HepG2 (cell line): ENCODE measurements around the gene SF3B6. TPM values are rescaled to one million over a fixed set of nuclear protein-coding genes. Genes with fewer than 3 reads are reported as not detected.

Experiments used
- ATAC-seq: fragments of 200-7000 bp; cut with Tn5 transposase; 3 replicates; pipeline ENCODE4 v1.9.1; 2020; ENCODE audit warnings: mild to moderate bottlenecking, moderate library complexity
- BruUV-seq: library from RNA; stranded (reverse); fragments of 400-500 nt; replicated peaks from 2 replicates; lab custom pipeline; 2021; lab: Mats Ljungman, UMichigan
- CTCF ChIA-PET: fragments of 300-600 bp; formaldehyde crosslinking; extraction: SDS; loops from one replicate; lab custom pipeline; 2021; ENCODE audit warnings: low total read pairs, inconsistent platforms, low intra/inter-chr PET ratio; lab: Yijun Ruan, JAX
- POLR2A ChIA-PET: fragments of 350-600 bp; sonication (Branson Sonifier 250); formaldehyde crosslinking; loops from one replicate; lab custom pipeline; 2020; ENCODE audit warnings: antibody characterized with exemption, inconsistent platforms; lab: Yijun Ruan, JAX
- DNase-seq: peaks from one replicate; pipeline ENCODE4 v3.0.0-alpha.2; 2015; ENCODE audit warnings: low spot score
- FAIRE-seq: peaks from 3 replicates; lab custom pipeline; 2011; peaks lifted over from hg19 to GRCh38; lab: Jason Lieb, UNC
- H2AFZ ChIP-seq: one replicate; pipeline ENCODE4 v1.6.1; 2011; ENCODE audit warnings: low read length, inconsistent platforms
- H3K27ac ChIP-seq: fragments of 300-600 bp; 3 replicates; pipeline ENCODE4 v1.8.0; 2011; ENCODE audit warnings: mixed run types, mild to moderate bottlenecking, mixed read lengths, low read length, inconsistent platforms; ENCODE audit not compliant: insufficient read depth; ENCODE audit errors: extremely low read length
- H3K27me3 ChIP-seq, 2 experiments: fragments of 200-600 bp in 1 of 2; 2 replicates in 1 of 2; 3 replicates in 1 of 2; pipeline versions ENCODE4 v1.6.0 to v1.8.0; 2011; ENCODE audit warnings: low read length in 2 of 2, mild to moderate bottlenecking in 2 of 2, moderate library complexity in 2 of 2, inconsistent platforms in 1 of 2; ENCODE audit not compliant: insufficient read depth in 2 of 2, control insufficient read depth in 1 of 2
- H3K36me3 ChIP-seq, 2 experiments: fragments of 200-600 bp in 1 of 2; replicated peaks in 1 of 2; 2 replicates in 1 of 2; 3 replicates in 1 of 2; pipeline versions ENCODE4 v1.5.1 to v1.8.0; 2011; ENCODE audit warnings: low read length in 2 of 2, inconsistent platforms in 1 of 2; ENCODE audit not compliant: insufficient read depth in 2 of 2, control insufficient read depth in 1 of 2
- H3K4me1 ChIP-seq: 2 replicates; pipeline ENCODE4 v1.5.1; 2012; ENCODE audit warnings: low read length, inconsistent platforms; ENCODE audit not compliant: insufficient read depth
- H3K4me2 ChIP-seq: 2 replicates; pipeline ENCODE4 v1.6.0; 2011; ENCODE audit warnings: low read depth, low read length, inconsistent platforms
- H3K4me3 ChIP-seq, 3 experiments: fragments of 200-600 bp in 1 of 3; sonication (generic), shearing (Covaris generic) in 1 of 3; replicated peaks in 1 of 3; 2 replicates each; pipeline ENCODE4 v1.5.1; 2011 to 2016; ENCODE audit warnings: low read length in 3 of 3, inconsistent platforms in 2 of 3, low read depth in 2 of 3, mild to moderate bottlenecking in 2 of 3, control low read depth in 1 of 3, mixed read lengths in 1 of 3; ENCODE audit not compliant: insufficient read depth in 1 of 3
- H3K79me2 ChIP-seq: one replicate; pipeline ENCODE4 v1.6.1; 2011; ENCODE audit warnings: low read length, inconsistent platforms; ENCODE audit not compliant: insufficient read depth
- H3K9ac ChIP-seq: 2 replicates; pipeline ENCODE4 v1.6.0; 2011; ENCODE audit warnings: mild to moderate bottlenecking, low read depth, low read length, inconsistent platforms; ENCODE audit not compliant: insufficient read depth
- H3K9me3 ChIP-seq: 2 replicates; pipeline ENCODE4 v1.5.1; 2012; ENCODE audit warnings: mild to moderate bottlenecking, low read length
- H4K20me1 ChIP-seq: 2 replicates; pipeline ENCODE4 v1.6.0; 2011; ENCODE audit warnings: inconsistent platforms, mild to moderate bottlenecking, low read length, moderate library complexity; ENCODE audit not compliant: insufficient read depth
- CHD2 ChIP-seq: IDR thresholded peaks from 2 replicates; pipeline ENCODE4 v1.6.1; 2011; ENCODE audit warnings: low read depth, low read length, improper control_type of control experiment
- ELF1 ChIP-seq: sonication (generic); formaldehyde crosslinking; IDR thresholded peaks from 2 replicates; pipeline ENCODE4 v1.4.0; 2020; ENCODE audit warnings: missing genetic modification reagents
- MBD4 ChIP-seq: IDR thresholded peaks from 2 replicates; pipeline ENCODE4 v1.6.1; 2012; ENCODE audit warnings: low read length, inconsistent platforms, borderline replicate concordance
- MLXIP ChIP-seq: sonication (generic); formaldehyde crosslinking; IDR thresholded peaks from 2 replicates; pipeline ENCODE4 v1.9.0; 2021; ENCODE audit warnings: missing genetic modification reagents, borderline replicate concordance
- PRPF4 ChIP-seq: fragments of 200-400 bp; formaldehyde crosslinking; IDR thresholded peaks from 2 replicates; pipeline ENCODE4 v1.6.1; 2016; ENCODE audit warnings: low read length, low read depth; ENCODE audit not compliant: poor library complexity, severe bottlenecking
- TEAD3 ChIP-seq: optimal IDR thresholded peaks from 2 replicates; pipeline ENCODE3; 2016; ENCODE audit warnings: borderline replicate concordance
- ZBTB21 ChIP-seq: sonication (generic); formaldehyde crosslinking; IDR thresholded peaks from 2 replicates; pipeline ENCODE4 v1.4.0; 2020; ENCODE audit warnings: missing genetic modification reagents
- ZNF282 ChIP-seq: fragments of 450-650 bp; IDR thresholded peaks from 2 replicates; pipeline ENCODE4 v1.6.1; 2018; ENCODE audit not compliant: partially characterized antibody
- ZNF556 ChIP-seq: sonication (generic); formaldehyde crosslinking; IDR thresholded peaks from 2 replicates; pipeline ENCODE4 v1.4.0; 2020; ENCODE audit warnings: mild to moderate bottlenecking, missing genetic modification reagents, borderline replicate concordance
- ZNF792 ChIP-seq: IDR thresholded peaks from 2 replicates; pipeline ENCODE4 v1.6.1; 2016
- ZSCAN12 ChIP-seq: sonication (generic); formaldehyde crosslinking; IDR thresholded peaks from 2 replicates; pipeline ENCODE4 v1.9.0; 2021; ENCODE audit warnings: mild to moderate bottlenecking, missing genetic modification reagents
- WGBS: methylation state at CpG from one replicate; pipeline ENCODE4 v1.1.6; 2017; ENCODE audit warnings: low lambda C conversion rate; 5-methylcytosine and 5-hydroxymethylcytosine counted together
- in situ Hi-C: cut with HindIII; loops from 2 replicates; pipeline ENCODE4 v1.10.0; 2017; ENCODE audit warnings: low pct_unique_long_range_greater_than_20kb; ENCODE audit not compliant: extremely low pct_ligation_motif_present
- intact Hi-C: fragments of 100-400 bp; cut with micrococcal nuclease; formaldehyde crosslinking; loops from one replicate; pipeline ENCODE4 v1.10.0; 2022; ENCODE audit not compliant: unreplicated experiment
- polyA plus RNA-seq, 8 experiments: library from polyadenylated mRNA; depleted of rRNA in 3 of 8; stranded (reverse) in 7 of 8; unstranded in 1 of 8; fragments of >200 nt; fragmentation: Illumina TruSeq in 4 of 8; extraction: Trizol in 4 of 8; gene quantifications; 2 replicates each; pipeline versions ENCODE4 v1.2.1 to v1.2.3, GENCODE V29; 2011 to 2016; ENCODE audit warnings: low read depth in 4 of 8, missing spikeins in 1 of 8, mixed read lengths in 1 of 8; ENCODE audit not compliant: insufficient read depth in 1 of 8
- total RNA-seq, 5 experiments: library from RNA; depleted of rRNA; stranded (reverse); fragments of >200 nt; fragmentation: Illumina TruSeq; extraction: Trizol; gene quantifications; 2 replicates each; pipeline ENCODE4 v1.2.3, GENCODE V29; 2016; ENCODE audit warnings: low read depth in 1 of 5
- TF ChIP-seq, protein P1 (sequence below): sonication (generic); formaldehyde crosslinking; IDR thresholded peaks from 2 replicates; pipeline ENCODE4 v1.8.0; 2022; ENCODE audit warnings: missing genetic modification reagents, mild to moderate bottlenecking, borderline replicate concordance

Gene SF3B6
- total and polyA plus RNA-seq, 2 of the 13 experiments (the other 11 are each of a cell fraction or from before 2014, with no cell fraction given): 177 to 182 TPM

DNA sequence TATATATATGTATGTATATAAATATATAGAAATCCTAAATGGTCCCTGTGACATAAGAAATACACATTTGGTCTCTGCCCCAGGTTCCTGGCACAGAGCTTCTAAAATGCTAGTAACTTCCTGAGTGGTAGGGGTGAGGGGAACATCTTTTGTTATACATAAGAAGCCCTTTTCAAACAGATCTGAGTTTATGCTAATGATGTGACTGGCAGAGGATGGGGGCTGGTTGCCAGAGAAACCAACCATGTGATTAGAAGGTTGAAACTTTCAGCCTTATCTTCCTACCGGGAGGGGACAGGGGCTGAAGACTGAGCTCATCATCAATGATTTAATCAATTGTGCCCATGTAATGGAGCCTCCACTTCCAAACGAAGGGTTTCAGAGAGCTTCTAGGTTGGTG, 49.9 kb downstream of the SF3B6 start:
- no peak overlapping the region for H2AFZ ChIP-seq
- H3K9ac ChIP-seq: no peak overlapping the region
- intact Hi-C loops: no loop called here
- TF ChIP-seq ZBTB21 (CRISPR knock-in tag) (no peak), ZNF556 (CRISPR knock-in tag) (no peak)
- TF ChIP-seq, all 625 proteins: peak for 0
- CTCF ChIA-PET: no interaction called here
- POLR2A ChIA-PET: interaction anchor here (1.4 to 5.2 kb wide), 6 partner anchors 11 to 100 kb away, joined by 4 to 20 read pairs (median 13); partner anchors contain the start of genes ATAD2B, TP53I3 and WDCP
- FAIRE-seq (no peak), ATAC-seq (no peak), DNase-seq (no peak)
- H3K4me2 ChIP-seq: no peak overlapping the region
- H3K36me3 ChIP-seq: peaks cover 24 to 46% of the 10 kb centered on the region in 2 experiments
- 95% methylated on average over 2 of the region's 2 CpGs for WGBS
- no peaks in the 10 kb centered on the region for H3K27me3 ChIP-seq
- peaks cover 33% of the 10 kb centered on the region for H3K4me1 ChIP-seq
- H3K27ac ChIP-seq: no peak overlapping the region
- in situ Hi-C loops: loop anchor here (10.0 kb wide), 1 partner anchor 139 kb away; no protein-coding TSS in a partner anchor
- no peaks in the 10 kb centered on the region for H4K20me1 ChIP-seq
- no peaks in the 10 kb centered on the region for H3K79me2 ChIP-seq
- BruUV-seq: no TSS peak
- H3K4me3 ChIP-seq: no peak overlapping the region
- H3K9me3 ChIP-seq: no peaks in the 10 kb centered on the region

GRCh38 chr2:24024996-24025663, 51.0 kb downstream of the SF3B6 start:
- Histone ChIP-seq H3K4me3 (no peak overlapping the region), H4K20me1 (no peaks in the 10 kb centered on the region), H3K79me2 (no peaks in the 10 kb centered on the region), H3K9me3 (no peaks in the 10 kb centered on the region), H2AFZ (no peak overlapping the region), H3K9ac (no peak overlapping the region), H3K27ac (no peak overlapping the region), H3K27me3 (no peaks in the 10 kb centered on the region), H3K4me1 (peaks cover 37% of the 10 kb centered on the region), H3K36me3 (peaks cover 17 to 35% of the 10 kb centered on the region in 2 experiments), H3K4me2 (no peak overlapping the region)
- no peak for FAIRE-seq
- intact Hi-C loops (loop anchor here (1.0 kb wide), 2 partner anchors 37 to 98 kb away; partner anchors contain the start of gene ATAD2B), in situ Hi-C loops (loop anchor here (5.0 to 10.0 kb wide), 2 partner anchors 37 to 140 kb away; no protein-coding TSS in a partner anchor)
- ATAC-seq: no peak
- no peak for TF ChIP-seq PRPF4
- no peak for TF ChIP-seq TEAD3 (CRISPR knock-in tag)
- TF ChIP-seq ELF1: no peak
- no peak for TF ChIP-seq ZNF282
- TF ChIP-seq CHD2: no peak
- no peak for TF ChIP-seq ZNF792
- no peak for TF ChIP-seq MBD4
- TF ChIP-seq MLXIP (CRISPR knock-in tag): no peak
- no peak for TF ChIP-seq ZSCAN12
- TF ChIP-seq, protein P1, sequence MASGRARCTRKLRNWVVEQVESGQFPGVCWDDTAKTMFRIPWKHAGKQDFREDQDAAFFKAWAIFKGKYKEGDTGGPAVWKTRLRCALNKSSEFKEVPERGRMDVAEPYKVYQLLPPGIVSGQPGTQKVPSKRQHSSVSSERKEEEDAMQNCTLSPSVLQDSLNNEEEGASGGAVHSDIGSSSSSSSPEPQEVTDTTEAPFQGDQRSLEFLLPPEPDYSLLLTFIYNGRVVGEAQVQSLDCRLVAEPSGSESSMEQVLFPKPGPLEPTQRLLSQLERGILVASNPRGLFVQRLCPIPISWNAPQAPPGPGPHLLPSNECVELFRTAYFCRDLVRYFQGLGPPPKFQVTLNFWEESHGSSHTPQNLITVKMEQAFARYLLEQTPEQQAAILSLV (CRISPR knock-in tag): no peak
- no peak for DNase-seq
- ChIA-PET POLR2A (interaction anchor here (1.4 to 5.2 kb wide), 6 partner anchors 9 to 98 kb away, joined by 4 to 20 read pairs (median 13); partner anchors contain the start of genes ATAD2B, TP53I3 and WDCP), CTCF (interaction anchor here (1.4 kb wide), 1 partner anchor 37 kb away, joined by 5 read pairs; no protein-coding TSS in a partner anchor)
- WGBS: 93% methylated on average over 17 of the region's 17 CpGs
- no TSS peak for BruUV-seq
